ENCODE results near the gene NSUN2. TPM values are rescaled to one million over a fixed set of nuclear protein-coding genes. Genes with fewer than 3 reads are reported as not detected.
"Not testable (repeated sequence)": the region's sequence is repeated elsewhere in the genome, so short reads cannot be mapped to it uniquely, and the experiment has no call there.

Gene NSUN2
- total RNA-seq, 4 donors from 2014 or later = 38.9 to 51.2 (median 50.6) TPM

GRCh38 chr5:6673031-6673430, 40.2 kb upstream of the NSUN2 start:
- H3K27me3 ChIP-seq = no peaks in the 10 kb centered on the region
- TF ChIP-seq POLR2A (IDR thresholded peaks at IDR 0.05) = no peak
- no peak for TF ChIP-seq CTCF (IDR thresholded peaks at IDR 0.05)
- no peaks in the 10 kb centered on the region for H3K4me1 ChIP-seq
- no peak for DNase-seq
- H3K4me3 ChIP-seq = no peak overlapping the region
- no peaks in the 10 kb centered on the region for H3K9me3 ChIP-seq
- intact Hi-C loops (cut with DNase I; ENCODE audit: low total_unique reads) = no loop called here
- H3K27ac ChIP-seq = no peak overlapping the region
- no peaks in the 10 kb centered on the region for H3K36me3 ChIP-seq

GRCh38 chr5:6668717-6669116, 35.9 kb upstream of the NSUN2 start:
- intact Hi-C loops (cut with DNase I; ENCODE audit: low total_unique reads); H3K27ac ChIP-seq; H3K36me3 ChIP-seq; H3K4me3 ChIP-seq; DNase-seq; H3K9me3 ChIP-seq; H3K27me3 ChIP-seq; H3K4me1 ChIP-seq: not testable (repeated sequence)

GRCh38 chr5:6667648-6668047, 34.8 kb upstream of the NSUN2 start:
- Histone ChIP-seq H3K36me3 (no peaks in the 10 kb centered on the region), H3K9me3 (no peaks in the 10 kb centered on the region), H3K27me3 (no peaks in the 10 kb centered on the region), H3K4me1 (no peaks in the 10 kb centered on the region), H3K4me3 (no peak overlapping the region), H3K27ac (no peak overlapping the region)
- DNase-seq = no peak
- intact Hi-C loops (cut with DNase I; ENCODE audit: low total_unique reads) = no loop called here
- TF ChIP-seq CTCF (IDR thresholded peaks at IDR 0.05) (no peak), POLR2A (IDR thresholded peaks at IDR 0.05) (no peak)

- TF ChIP-seq CTCF (IDR thresholded peaks at IDR 0.05) = no peak
- TF ChIP-seq POLR2A (IDR thresholded peaks at IDR 0.05) = no peak
- no peaks in the 10 kb centered on the region for H3K36me3 ChIP-seq
- H3K4me3 ChIP-seq = no peak overlapping the region
- H3K27ac ChIP-seq = no peak overlapping the region
- no peak for DNase-seq
- H3K4me1 ChIP-seq = no peaks in the 10 kb centered on the region
- H3K27me3 ChIP-seq = no peaks in the 10 kb centered on the region
- no peaks in the 10 kb centered on the region for H3K9me3 ChIP-seq
- intact Hi-C loops (cut with DNase I; ENCODE audit: low total_unique reads) = no loop called here
Observed at GRCh38 chr5:6666762-6667161, 33.9 kb upstream of the NSUN2 start.

- Histone ChIP-seq H3K4me3 (no peak overlapping the region), H3K27me3 (no peaks in the 10 kb centered on the region), H3K36me3 (no peaks in the 10 kb centered on the region), H3K27ac (no peak overlapping the region), H3K4me1 (no peaks in the 10 kb centered on the region), H3K9me3 (peaks cover 0 to 5% of the 10 kb centered on the region in 2 donors)
- no peak for TF ChIP-seq POLR2A (IDR thresholded peaks at IDR 0.05)
- TF ChIP-seq CTCF (IDR thresholded peaks at IDR 0.05) = no peak
- intact Hi-C loops (cut with DNase I; ENCODE audit: low total_unique reads) = no loop called here
- DNase-seq = no peak
Observed at GRCh38 chr5:6660688-6661087, 27.8 kb upstream of the NSUN2 start.

All from uterus (tissue), 4 donors.